Liver (tissue), 9 donors: ENCODE data around the gene IL10. TPM values are rescaled to one million over a fixed set of nuclear protein-coding genes. Genes with fewer than 3 reads are reported as not detected.
"Not testable (repeated sequence)": the region's sequence is repeated elsewhere in the genome, so short reads cannot be mapped to it uniquely, and the experiment has no call there.

Source experiments
- DNase-seq: peaks from one replicate; pipeline ENCODE4 v3.0.0-alpha.2; 2017; ENCODE audit warnings: low spot score
- H3K27ac ChIP-seq, 2 donors: one replicate each; pipeline ENCODE4 v1.7.0; 2013; ENCODE audit warnings: inconsistent platforms in 2 of 2, low read length in 2 of 2, control low read depth in 1 of 2, low read depth in 1 of 2, mild to moderate bottlenecking in 1 of 2
- H3K27me3 ChIP-seq, 4 donors: one replicate each; pipeline versions ENCODE4 v1.6.1 to v1.7.0; 2013; ENCODE audit warnings: low read length in 3 of 4, inconsistent platforms in 1 of 4, mild to moderate bottlenecking in 1 of 4, moderate library complexity in 1 of 4; ENCODE audit not compliant: control insufficient read depth in 4 of 4, insufficient read depth in 4 of 4
- H3K36me3 ChIP-seq, 4 donors: one replicate each; pipeline versions ENCODE4 v1.6.1 to v1.7.0; 2013; ENCODE audit warnings: low read length in 3 of 4, mild to moderate bottlenecking in 3 of 4, low read depth in 1 of 4, moderate library complexity in 1 of 4; ENCODE audit not compliant: control insufficient read depth in 4 of 4, insufficient read depth in 3 of 4
- H3K4me1 ChIP-seq, 4 donors: one replicate each; pipeline versions ENCODE4 v1.6.1 to v1.7.0; 2013; ENCODE audit warnings: low read length in 3 of 4, mild to moderate bottlenecking in 3 of 4, moderate library complexity in 1 of 4; ENCODE audit not compliant: control insufficient read depth in 4 of 4, insufficient read depth in 4 of 4
- H3K4me3 ChIP-seq, 3 donors: one replicate each; pipeline versions ENCODE4 v1.6.1 to v1.7.0; 2013; ENCODE audit warnings: low read length in 3 of 3, control low read depth in 1 of 3, low read depth in 1 of 3, mild to moderate bottlenecking in 1 of 3
- H3K9ac ChIP-seq, 2 donors: one replicate each; pipeline ENCODE4 v1.7.0; 2013; ENCODE audit warnings: low read length in 2 of 2, mild to moderate bottlenecking in 2 of 2, moderate library complexity in 2 of 2, control low read depth in 1 of 2, low read depth in 1 of 2
- H3K9me3 ChIP-seq, 4 donors: one replicate each; pipeline versions ENCODE4 v1.6.1 to v1.7.0; 2013; ENCODE audit warnings: low read length in 3 of 4; ENCODE audit not compliant: control insufficient read depth in 4 of 4
- GABPA ChIP-seq, 2 donors: IDR thresholded peaks in 1 of 2; conservative IDR thresholded peaks in 1 of 2; 2 replicates each; pipeline ENCODE4 v1.6.1; 2016; ENCODE audit warnings: antibody characterized with exemption in 2 of 2, mild to moderate bottlenecking in 1 of 2, moderate library complexity in 1 of 2
- HNF4A ChIP-seq, 2 donors: conservative IDR thresholded peaks; 2 replicates each; pipeline ENCODE4 v1.6.1; 2016; ENCODE audit warnings: antibody characterized with exemption in 2 of 2, mild to moderate bottlenecking in 2 of 2
- HNF4G ChIP-seq: IDR thresholded peaks from 2 replicates; pipeline ENCODE4 v1.6.1; 2016; ENCODE audit warnings: antibody characterized with exemption
- JUND ChIP-seq, 2 donors: IDR thresholded peaks; 2 replicates each; pipeline ENCODE4 v1.6.1; 2016; ENCODE audit warnings: antibody characterized with exemption in 2 of 2
- NR2F2 ChIP-seq: IDR thresholded peaks from 2 replicates; pipeline ENCODE4 v1.6.1; 2016; ENCODE audit warnings: antibody characterized with exemption
- REST ChIP-seq: IDR thresholded peaks from 2 replicates; pipeline ENCODE4 v1.6.1; 2016; ENCODE audit warnings: antibody characterized with exemption, mild to moderate bottlenecking
- TAF1 ChIP-seq: conservative IDR thresholded peaks from 2 replicates; pipeline ENCODE4 v1.6.1; 2016; ENCODE audit warnings: antibody characterized with exemption, mild to moderate bottlenecking
- ZBTB33 ChIP-seq: IDR thresholded peaks from 2 replicates; pipeline ENCODE4 v1.6.1; 2016; ENCODE audit warnings: antibody characterized with exemption
- WGBS: extraction: QIAGEN DNeasy Blood & Tissue Kit; methylation state at CpG from one replicate; pipeline ENCODE4 v1.1.7; 2013; 5-methylcytosine and 5-hydroxymethylcytosine counted together
- polyA plus RNA-seq, 2 donors: library from polyadenylated mRNA; stranded (reverse) in 1 of 2; unstranded in 1 of 2; fragments of 200-250 nt in 1 of 2; fragments of >200 nt in 1 of 2; fragmentation: Nextera tagmentation in 1 of 2; extraction: Ambion mirVana in 1 of 2; gene quantifications; one replicate each; pipeline versions ENCODE4 v1.2.1 to v1.2.3, GENCODE V29; 2013 to 2015
- total RNA-seq, 2 donors: library from RNA; depleted of rRNA; stranded (reverse); fragments of >200 nt; gene quantifications; one replicate each; pipeline ENCODE4 v1.2.3, GENCODE V29; 2014
- TF ChIP-seq, protein P1 (sequence below): IDR thresholded peaks from 2 replicates; pipeline ENCODE4 v1.6.1; 2016; ENCODE audit warnings: antibody characterized with exemption
- donor health status: healthy.
- donor health status: healthy.
- donor health status: healthy.
- donor health status: healthy.
- donor health status: healthy.

The IL10 gene
- total and polyA plus RNA-seq, 4 donors: 0.23 to 1.4 (median 0.59) TPM

- TF ChIP-seq HNF4G (no peak), ZBTB33 (no peak), NR2F2 (no peak), REST (no peak), JUND (IDR thresholded peaks at IDR 0.05) (no peak), HNF4A (conservative IDR thresholded peaks at IDR 0.05) (no peak), TAF1 (no peak), GABPA (IDR thresholded peaks at IDR 0.05 in 1 of 2, conservative IDR thresholded peaks at IDR 0.05 in 1 of 2) (no peak)
- TF ChIP-seq, protein P1, sequence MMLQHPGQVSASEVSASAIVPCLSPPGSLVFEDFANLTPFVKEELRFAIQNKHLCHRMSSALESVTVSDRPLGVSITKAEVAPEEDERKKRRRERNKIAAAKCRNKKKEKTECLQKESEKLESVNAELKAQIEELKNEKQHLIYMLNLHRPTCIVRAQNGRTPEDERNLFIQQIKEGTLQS: no peak
- Histone ChIP-seq H3K9ac (no peak overlapping the region), H3K9me3 (peaks cover 0 to 2% (median 0%) of the 10 kb centered on the region in 4 donors), H3K4me3 (no peak overlapping the region), H3K4me1 (peaks cover 0 to 1% (median 0%) of the 10 kb centered on the region in 4 donors), H3K27me3 (peaks cover 0 to 2% (median 0%) of the 10 kb centered on the region in 4 donors), H3K27ac (no peak overlapping the region), H3K36me3 (no peaks in the 10 kb centered on the region)
- 51% methylated on average over 8 of the region's 8 CpGs for WGBS
- DNase-seq: no peak
Observed at GRCh38 chr1:206766251-206766856, 5.9 kb downstream of the IL10 start.

- H3K27me3 ChIP-seq, H3K4me3 ChIP-seq, H3K4me1 ChIP-seq, H3K9me3 ChIP-seq, H3K27ac ChIP-seq, DNase-seq, H3K9ac ChIP-seq, H3K36me3 ChIP-seq: not testable (repeated sequence)
- WGBS: 98% methylated on average over 1 of the region's 1 CpG
Observed at GRCh38 chr1:206765771-206766170, 6.5 kb downstream of the IL10 start.

- WGBS: 89% methylated on average over 12 of the region's 12 CpGs
Observed at GRCh38 chr1:206762741-206763364, 9.4 kb downstream of the IL10 start.

More at GRCh38 chr1:206762741-206763364, 9.4 kb downstream of the IL10 start:
- H3K27me3 ChIP-seq, H3K27ac ChIP-seq, H3K36me3 ChIP-seq, H3K9ac ChIP-seq, H3K9me3 ChIP-seq, H3K4me3 ChIP-seq, DNase-seq, H3K4me1 ChIP-seq: not testable (repeated sequence)
